Mesenchymal stem cell (in vitro differentiated cells and primary cell): ENCODE results near the gene IL1R1.

ENCODE experiments used
- DNase-seq: peaks from one replicate; pipeline ENCODE4 v3.0.0-alpha.2; 2013
- H2AFZ ChIP-seq: one replicate; pipeline ENCODE4 v1.6.1; 2013; ENCODE audit warnings: low read depth, mild to moderate bottlenecking, control low read depth, inconsistent platforms, low read length, moderate library complexity
- H2AK5ac ChIP-seq: 2 replicates; pipeline ENCODE4 v1.6.1; 2013; ENCODE audit warnings: low read length, moderate library complexity, mild to moderate bottlenecking, inconsistent platforms; ENCODE audit not compliant: severe bottlenecking
- H2BK120ac ChIP-seq: one replicate; pipeline ENCODE4 v1.6.1; 2013; ENCODE audit warnings: low read depth, mild to moderate bottlenecking, inconsistent platforms, low read length, moderate library complexity
- H2BK12ac ChIP-seq, 2 experiments: one replicate each; pipeline ENCODE4 v1.6.1; 2013; ENCODE audit warnings: inconsistent platforms in 2 of 2, low read length in 2 of 2, mild to moderate bottlenecking in 2 of 2, moderate library complexity in 2 of 2, control low read depth in 1 of 2
- H2BK15ac ChIP-seq: one replicate; pipeline ENCODE4 v1.6.1; 2013; ENCODE audit warnings: mild to moderate bottlenecking, low read depth, inconsistent platforms; ENCODE audit not compliant: poor library complexity, severe bottlenecking
- H2BK5ac ChIP-seq: 2 replicates; pipeline ENCODE4 v1.6.1; 2013; ENCODE audit warnings: low read depth, mild to moderate bottlenecking, low read length, control low read depth, inconsistent platforms; ENCODE audit not compliant: poor library complexity, severe bottlenecking
- H3K14ac ChIP-seq, 2 experiments: one replicate each; pipeline ENCODE4 v1.6.1; 2013; ENCODE audit warnings: inconsistent platforms in 2 of 2, low read length in 2 of 2, control low read depth in 1 of 2, mild to moderate bottlenecking in 1 of 2, moderate library complexity in 1 of 2
- H3K18ac ChIP-seq, 2 experiments: one replicate each; pipeline ENCODE4 v1.6.1; 2013; ENCODE audit warnings: inconsistent platforms in 2 of 2, low read length in 2 of 2, control low read depth in 1 of 2, low read depth in 1 of 2, mild to moderate bottlenecking in 1 of 2
- H3K23ac ChIP-seq, 2 experiments: one replicate each; pipeline ENCODE4 v1.6.1; 2013; ENCODE audit warnings: inconsistent platforms in 2 of 2, low read length in 2 of 2, mild to moderate bottlenecking in 2 of 2, moderate library complexity in 2 of 2, control low read depth in 1 of 2
- H3K27ac ChIP-seq: 2 replicates; pipeline ENCODE4 v1.5.1; 2013; ENCODE audit warnings: mild to moderate bottlenecking, moderate library complexity, low read length, control low read depth, inconsistent platforms; ENCODE audit not compliant: poor library complexity, severe bottlenecking
- H3K27me3 ChIP-seq, 2 experiments: 2 replicates each; pipeline versions ENCODE4 v1.6.1 to v1.7.0; 2013; ENCODE audit warnings: low read length in 2 of 2, mild to moderate bottlenecking in 2 of 2, moderate library complexity in 2 of 2, control low read depth in 1 of 2, inconsistent platforms in 1 of 2; ENCODE audit not compliant: control insufficient read depth in 1 of 2, insufficient read depth in 1 of 2
- H3K36me3 ChIP-seq, 2 experiments: 2 replicates each; pipeline versions ENCODE4 v1.6.1 to v1.7.0; 2013; ENCODE audit warnings: low read length in 2 of 2, control low read depth in 1 of 2, inconsistent platforms in 1 of 2, low read depth in 1 of 2, mild to moderate bottlenecking in 1 of 2; ENCODE audit not compliant: insufficient read depth in 2 of 2, control insufficient read depth in 1 of 2
- H3K4ac ChIP-seq, 2 experiments: one replicate each; pipeline ENCODE4 v1.6.1; 2013; ENCODE audit warnings: inconsistent platforms in 2 of 2, low read length in 2 of 2, mild to moderate bottlenecking in 2 of 2, moderate library complexity in 2 of 2, control low read depth in 1 of 2, low read depth in 1 of 2
- H3K4me1 ChIP-seq: 2 replicates; pipeline ENCODE4 v1.6.1; 2013; ENCODE audit warnings: low read depth, low read length, control low read depth; ENCODE audit not compliant: control insufficient read depth, insufficient read depth
- H3K4me2 ChIP-seq: 2 replicates; pipeline ENCODE4 v1.6.1; 2013; ENCODE audit warnings: low read length, mild to moderate bottlenecking, inconsistent platforms; ENCODE audit not compliant: poor library complexity, severe bottlenecking
- H3K4me3 ChIP-seq, 2 experiments: 2 replicates each; pipeline versions ENCODE4 v1.5.1 to v1.7.0; 2013; ENCODE audit warnings: low read length in 2 of 2, mild to moderate bottlenecking in 2 of 2, control low read depth in 1 of 2, low read depth in 1 of 2; ENCODE audit not compliant: insufficient read depth in 1 of 2
- H3K79me1 ChIP-seq: replicated peaks from 2 replicates; pipeline ENCODE4 v1.6.1; 2013; ENCODE audit warnings: mild to moderate bottlenecking, control low read depth, low read length, inconsistent platforms; ENCODE audit not compliant: poor library complexity, severe bottlenecking
- H3K9ac ChIP-seq: 2 replicates; pipeline ENCODE4 v1.7.0; 2013; ENCODE audit warnings: mild to moderate bottlenecking, low read length, moderate library complexity
- H3K9me3 ChIP-seq: 2 replicates; pipeline ENCODE4 v1.7.0; 2013; ENCODE audit warnings: mild to moderate bottlenecking, low read length; ENCODE audit not compliant: control insufficient read depth
- H4K8ac ChIP-seq: one replicate; pipeline ENCODE4 v1.6.1; 2013; ENCODE audit warnings: inconsistent platforms, mild to moderate bottlenecking, low read length, moderate library complexity
- H4K91ac ChIP-seq: one replicate; pipeline ENCODE4 v1.6.1; 2013; ENCODE audit warnings: mild to moderate bottlenecking, low read length, inconsistent platforms
- WGBS: methylation state at CpG from one replicate; pipeline ENCODE4 v1.1.7; 2013; ENCODE audit warnings: mixed read lengths; 5-methylcytosine and 5-hydroxymethylcytosine counted together

The IL1R1 gene

DNA sequence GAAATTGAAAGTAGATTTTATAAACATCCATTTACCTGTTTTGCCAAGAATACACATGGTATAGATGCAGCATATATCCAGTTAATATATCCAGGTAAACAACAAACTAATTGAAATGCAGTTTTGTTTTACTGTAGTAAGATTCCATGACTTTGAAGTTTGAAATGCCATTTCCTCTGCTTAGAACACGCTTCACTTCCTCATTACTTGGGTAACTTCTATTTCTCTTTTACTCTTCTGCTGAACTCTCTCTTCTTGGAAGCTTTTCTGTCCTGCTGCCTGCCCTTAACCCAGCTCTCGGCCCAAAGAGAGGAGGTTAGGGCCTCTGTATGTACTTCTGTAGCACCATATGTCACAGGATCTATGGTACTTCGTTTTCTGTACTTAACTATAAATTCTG is 30.2 kb downstream of the IL1R1 start:
- WGBS: 60% methylated on average over 1 of the region's 3 CpGs
- DNase-seq: no peak
- Histone ChIP-seq H3K9ac (no peak overlapping the region), H3K4me3 (no peak overlapping the region), H3K14ac (no peak overlapping the region), H2AFZ (no peak overlapping the region), H2BK15ac (no peak overlapping the region), H3K18ac (no peak overlapping the region), H4K8ac (no peak overlapping the region), H3K4me1 (no peaks in the 10 kb centered on the region), H3K9me3 (no peaks in the 10 kb centered on the region), H4K91ac (no peak overlapping the region), H2BK120ac (no peak overlapping the region), H3K23ac (no peak overlapping the region), H2BK5ac (no peak overlapping the region), H3K4me2 (no peak overlapping the region), H3K79me1 (no peaks in the 10 kb centered on the region), H2AK5ac (no peak overlapping the region), H3K27ac (no peak overlapping the region), H3K27me3 (no peaks in the 10 kb centered on the region), H3K4ac (no peak overlapping the region), H2BK12ac (no peak overlapping the region), H3K36me3 (peaks cover 4 to 100% of the 10 kb centered on the region in 2 experiments)

DNA sequence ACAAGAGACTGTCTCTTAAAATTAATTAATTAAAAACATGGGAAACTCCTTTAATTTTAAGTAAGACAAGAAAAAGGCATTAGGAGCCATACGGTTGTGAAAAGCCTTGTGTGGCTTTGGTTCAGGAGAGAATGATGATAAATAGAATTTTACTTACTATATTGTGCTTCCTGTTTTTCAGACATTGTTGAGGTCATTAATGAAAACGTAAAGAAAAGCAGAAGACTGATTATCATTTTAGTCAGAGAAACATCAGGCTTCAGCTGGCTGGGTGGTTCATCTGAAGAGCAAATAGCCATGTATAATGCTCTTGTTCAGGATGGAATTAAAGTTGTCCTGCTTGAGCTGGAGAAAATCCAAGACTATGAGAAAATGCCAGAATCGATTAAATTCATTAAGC is 33.6 kb downstream of the IL1R1 start:
- Histone ChIP-seq H3K23ac (no peak overlapping the region), H3K4me3 (no peak overlapping the region), H3K4ac (no peak overlapping the region), H3K4me1 (no peaks in the 10 kb centered on the region), H3K27ac (no peak overlapping the region), H3K36me3 (peaks cover 8 to 95% of the 10 kb centered on the region in 2 experiments), H3K27me3 (no peaks in the 10 kb centered on the region), H3K14ac (no peak overlapping the region), H3K4me2 (no peak overlapping the region), H3K9me3 (no peaks in the 10 kb centered on the region), H4K8ac (no peak overlapping the region), H2BK120ac (no peak overlapping the region), H2BK15ac (no peak overlapping the region), H3K9ac (no peak overlapping the region), H4K91ac (no peak overlapping the region), H2BK12ac (no peak overlapping the region), H2AK5ac (no peak overlapping the region), H3K79me1 (no peaks in the 10 kb centered on the region), H2BK5ac (no peak overlapping the region), H3K18ac (no peak overlapping the region), H2AFZ (no peak overlapping the region)
- DNase-seq: no peak
- WGBS: 98% methylated on average over 3 of the region's 3 CpGs

DNA sequence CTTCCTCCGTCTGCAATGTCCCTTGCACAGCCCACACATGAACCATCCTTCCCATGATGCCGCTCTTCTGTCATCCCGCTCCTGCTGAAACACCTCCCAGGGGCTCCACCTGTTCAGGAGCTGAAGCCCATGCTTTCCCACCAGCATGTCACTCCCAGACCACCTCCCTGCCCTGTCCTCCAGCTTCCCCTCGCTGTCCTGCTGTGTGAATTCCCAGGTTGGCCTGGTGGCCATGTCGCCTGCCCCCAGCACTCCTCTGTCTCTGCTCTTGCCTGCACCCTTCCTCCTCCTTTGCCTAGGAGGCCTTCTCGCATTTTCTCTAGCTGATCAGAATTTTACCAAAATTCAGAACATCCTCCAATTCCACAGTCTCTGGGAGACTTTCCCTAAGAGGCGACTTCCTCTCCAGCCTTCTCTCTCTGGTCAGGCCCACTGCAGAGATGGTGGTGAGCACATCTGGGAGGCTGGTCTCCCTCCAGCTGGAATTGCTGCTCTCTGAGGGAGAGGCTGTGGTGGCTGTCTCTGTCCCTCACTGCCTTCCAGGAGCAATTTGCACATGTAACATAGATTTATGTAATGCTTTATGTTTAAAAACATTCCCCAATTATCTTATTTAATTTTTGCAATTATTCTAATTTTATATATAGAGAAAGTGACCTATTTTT is 35.4 kb downstream of the IL1R1 start:
- Histone ChIP-seq H3K27me3 (no peaks in the 10 kb centered on the region), H3K4ac (no peak overlapping the region)
- 88% methylated on average over 7 of the region's 7 CpGs for WGBS

DNA sequence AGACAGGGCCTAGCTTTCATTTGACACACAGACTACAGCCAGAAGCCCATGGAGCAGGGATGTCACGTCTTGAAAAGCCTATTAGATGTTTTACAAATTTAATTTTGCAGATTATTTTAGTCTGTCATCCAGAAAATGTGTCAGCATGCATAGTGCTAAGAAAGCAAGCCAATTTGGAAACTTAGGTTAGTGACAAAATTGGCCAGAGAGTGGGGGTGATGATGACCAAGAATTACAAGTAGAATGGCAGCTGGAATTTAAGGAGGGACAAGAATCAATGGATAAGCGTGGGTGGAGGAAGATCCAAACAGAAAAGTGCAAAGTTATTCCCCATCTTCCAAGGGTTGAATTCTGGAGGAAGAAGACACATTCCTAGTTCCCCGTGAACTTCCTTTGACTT is 36.5 kb downstream of the IL1R1 start:
- H3K23ac ChIP-seq: no peak overlapping the region
- H3K79me1 ChIP-seq: no peaks in the 10 kb centered on the region
- no peak overlapping the region for H2BK5ac ChIP-seq
- no peak overlapping the region for H4K8ac ChIP-seq
- no peaks in the 10 kb centered on the region for H3K9me3 ChIP-seq
- H3K4me2 ChIP-seq: no peak overlapping the region
- no peak overlapping the region for H2BK12ac ChIP-seq
- DNase-seq: no peak
- H3K4me3 ChIP-seq: no peak overlapping the region
- peaks cover 8 to 66% of the 10 kb centered on the region in 2 experiments for H3K36me3 ChIP-seq
- no peak overlapping the region for H3K9ac ChIP-seq
- H2AK5ac ChIP-seq: no peak overlapping the region
- H3K4ac ChIP-seq: no peak overlapping the region
- H3K18ac ChIP-seq: no peak overlapping the region
- H3K27ac ChIP-seq: no peak overlapping the region
- H4K91ac ChIP-seq: no peak overlapping the region
- no peak overlapping the region for H2AFZ ChIP-seq
- WGBS: 100% methylated on average over 1 of the region's 3 CpGs
- no peak overlapping the region for H3K14ac ChIP-seq
- no peak overlapping the region for H2BK15ac ChIP-seq
- H3K4me1 ChIP-seq: no peaks in the 10 kb centered on the region
- H2BK120ac ChIP-seq: no peak overlapping the region
- no peaks in the 10 kb centered on the region for H3K27me3 ChIP-seq

More for the DNA sequence above, 35.4 kb downstream of the IL1R1 start:
- Histone ChIP-seq H4K8ac (peak overlapping the region; percentile 39), H2AK5ac (no peak overlapping the region), H3K23ac (no peak overlapping the region), H2AFZ (no peak overlapping the region), H2BK5ac (no peak overlapping the region), H2BK12ac (no peak overlapping the region), H3K4me2 (no peak overlapping the region), H4K91ac (peak overlapping the region; percentile 57), H2BK15ac (no peak overlapping the region), H3K9ac (no peak overlapping the region), H3K79me1 (no peaks in the 10 kb centered on the region), H3K36me3 (peaks cover 8 to 77% of the 10 kb centered on the region in 2 experiments), H3K14ac (no peak overlapping the region), H3K18ac (peak overlapping the region; percentile 8 to 37), H3K27ac (no peak overlapping the region), H2BK120ac (no peak overlapping the region), H3K4me3 (no peak overlapping the region), H3K9me3 (no peaks in the 10 kb centered on the region), H3K4me1 (no peaks in the 10 kb centered on the region)
- no peak for DNase-seq
